Common myeloid progenitor, CD34-positive (primary cell): Measurements from ENCODE around the gene CDYL2.
"Not testable (repeated sequence)": the region's sequence is repeated elsewhere in the genome, so short reads cannot be mapped to it uniquely, and the experiment has no call there.

Source experiments
- CTCF ChIA-PET: fragments of 350-600 bp; sonication (Branson Sonifier 250); formaldehyde crosslinking; loops from one replicate; lab custom pipeline; 2021; ENCODE audit warnings: antibody characterized with exemption; lab: Charles Lee
- POLR2A ChIA-PET: fragments of 350-600 bp; sonication (Branson Sonifier 250); formaldehyde crosslinking; loops from one replicate; lab custom pipeline; 2021; ENCODE audit warnings: antibody characterized with exemption; lab: Charles Lee
- DNase-seq, 3 donors: peaks; one replicate each; pipeline versions ENCODE4 v3.0.0 to v3.0.0-alpha.2; 2013
- H3K27ac ChIP-seq, 2 experiments: 1 replicate in 1 of 2; 2 replicates in 1 of 2; pipeline ENCODE4 v1.7.0; 2013; ENCODE audit warnings: inconsistent platforms in 2 of 2, low read length in 2 of 2, mild to moderate bottlenecking in 2 of 2, low read depth in 1 of 2, moderate library complexity in 1 of 2; ENCODE audit not compliant: severe bottlenecking in 2 of 2, insufficient read depth in 1 of 2, poor library complexity in 1 of 2
- H3K27me3 ChIP-seq, 5 experiments: replicated peaks in 2 of 5; 1 replicate in 3 of 5; 2 replicates in 2 of 5; pipeline versions ENCODE4 v1.6.1 to v1.7.0; 2013; ENCODE audit warnings: low read length in 4 of 5, mild to moderate bottlenecking in 2 of 5, moderate library complexity in 2 of 5, inconsistent platforms in 1 of 5; ENCODE audit not compliant: insufficient read depth in 5 of 5, control insufficient read depth in 4 of 5
- H3K36me3 ChIP-seq, 4 experiments: 1 replicate in 2 of 4; 2 replicates in 2 of 4; pipeline versions ENCODE4 v1.6.1 to v1.7.0; 2013; ENCODE audit warnings: low read length in 3 of 4, control low read depth in 1 of 4, mild to moderate bottlenecking in 1 of 4; ENCODE audit not compliant: control insufficient read depth in 4 of 4, insufficient read depth in 4 of 4
- H3K4me1 ChIP-seq, 4 experiments: 1 replicate in 3 of 4; 2 replicates in 1 of 4; pipeline versions ENCODE4 v1.6.1 to v1.7.1; 2013; ENCODE audit warnings: low read length in 3 of 4, mild to moderate bottlenecking in 3 of 4, control low read depth in 1 of 4, inconsistent platforms in 1 of 4, moderate library complexity in 1 of 4; ENCODE audit not compliant: control insufficient read depth in 4 of 4, insufficient read depth in 4 of 4; ENCODE audit errors: control extremely low read depth in 1 of 4
- H3K4me3 ChIP-seq, 7 experiments: 1 replicate in 4 of 7; 2 replicates in 3 of 7; pipeline versions ENCODE4 v1.5.1 to v1.7.0; 2013; ENCODE audit warnings: mild to moderate bottlenecking in 7 of 7, low read length in 6 of 7, moderate library complexity in 6 of 7, inconsistent platforms in 2 of 7, low read depth in 2 of 7, control low read depth in 1 of 7; ENCODE audit not compliant: insufficient read depth in 4 of 7, control insufficient read depth in 1 of 7; ENCODE audit errors: extremely low read depth in 1 of 7
- H3K9me3 ChIP-seq, 5 experiments: 1 replicate in 4 of 5; 2 replicates in 1 of 5; pipeline versions ENCODE4 v1.6.1 to v1.7.1; 2013; ENCODE audit warnings: low read length in 4 of 5, mild to moderate bottlenecking in 2 of 5, inconsistent platforms in 1 of 5, low read depth in 1 of 5, moderate library complexity in 1 of 5; ENCODE audit not compliant: control insufficient read depth in 4 of 5, insufficient read depth in 2 of 5; ENCODE audit errors: control extremely low read depth in 1 of 5
- WGBS: methylation state at CpG from one replicate; pipeline ENCODE4 v1.1.5; 2013; ENCODE audit not compliant: insufficient coverage; 5-methylcytosine and 5-hydroxymethylcytosine counted together

CDYL2 gene

DNA sequence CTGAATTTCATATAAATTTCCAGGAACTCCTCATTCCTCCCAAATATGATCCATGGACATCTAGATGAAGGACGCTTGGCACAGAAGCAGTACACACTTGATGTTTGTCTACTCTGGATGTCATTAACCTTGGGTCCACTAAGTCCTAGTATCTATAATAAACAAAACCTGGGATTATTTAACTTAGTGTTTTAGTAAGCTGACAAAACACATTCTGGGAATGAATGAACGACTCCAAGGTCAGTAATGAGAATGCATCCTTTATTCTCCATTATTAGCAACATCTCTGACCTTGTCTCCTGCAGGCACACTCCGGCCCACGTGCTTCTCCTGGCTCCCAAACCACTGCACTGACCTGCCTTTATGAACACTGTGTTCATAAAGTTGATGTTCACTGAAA, 24.1 kb upstream of the CDYL2 start:
- CTCF ChIA-PET: interaction anchor here (1.4 to 4.2 kb wide), 2 partner anchors 20 to 301 kb away, joined by 3 to 20 read pairs; no protein-coding TSS in a partner anchor
- Histone ChIP-seq H3K9me3 (no peaks in the 10 kb centered on the region), H3K4me3 (no peak overlapping the region), H3K27me3 (peaks cover 0 to 4% (median 2%) of the 10 kb centered on the region in 5 experiments), H3K27ac (no peak overlapping the region), H3K36me3 (no peaks in the 10 kb centered on the region), H3K4me1 (peaks cover 0 to 3% (median 0%) of the 10 kb centered on the region in 4 experiments)
- 83% methylated on average over 2 of the region's 4 CpGs for WGBS
- no peak for DNase-seq
- POLR2A ChIA-PET: no interaction called here

DNA sequence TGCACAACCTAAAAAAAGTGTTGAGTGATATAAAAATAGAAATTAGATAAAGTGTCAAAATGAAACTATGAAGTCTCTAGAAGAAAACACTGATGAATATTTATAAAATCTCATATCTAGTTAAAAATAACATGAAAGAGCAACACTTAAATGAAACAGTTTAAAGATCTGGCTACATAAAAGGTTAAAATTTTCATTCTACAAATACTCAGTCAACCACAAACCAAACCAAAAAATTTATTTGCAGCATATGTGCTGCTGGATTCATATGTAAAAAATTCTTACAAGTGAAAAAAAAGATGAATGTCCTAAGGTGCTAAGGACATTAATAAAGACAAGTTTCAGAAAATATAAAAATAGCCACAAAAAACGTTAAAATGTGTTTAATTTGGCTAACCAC, 22.6 kb upstream of the CDYL2 start:
- H3K4me1 ChIP-seq: peaks cover 0 to 3% (median 0%) of the 10 kb centered on the region in 4 experiments
- no peak for DNase-seq
- H3K27ac ChIP-seq: no peak overlapping the region
- WGBS: no CpG with 5 or more reads among the region's 1 CpG
- H3K36me3 ChIP-seq: no peaks in the 10 kb centered on the region
- no peaks in the 10 kb centered on the region for H3K9me3 ChIP-seq
- peaks cover 0 to 4% (median 2%) of the 10 kb centered on the region in 5 experiments for H3K27me3 ChIP-seq
- no peak overlapping the region for H3K4me3 ChIP-seq
- ChIA-PET POLR2A (no interaction called here), CTCF (interaction anchor here (0.7 to 4.0 kb wide), 3 partner anchors 25 to 301 kb away, joined by 3 to 44 read pairs (median 4); no protein-coding TSS in a partner anchor)

DNA sequence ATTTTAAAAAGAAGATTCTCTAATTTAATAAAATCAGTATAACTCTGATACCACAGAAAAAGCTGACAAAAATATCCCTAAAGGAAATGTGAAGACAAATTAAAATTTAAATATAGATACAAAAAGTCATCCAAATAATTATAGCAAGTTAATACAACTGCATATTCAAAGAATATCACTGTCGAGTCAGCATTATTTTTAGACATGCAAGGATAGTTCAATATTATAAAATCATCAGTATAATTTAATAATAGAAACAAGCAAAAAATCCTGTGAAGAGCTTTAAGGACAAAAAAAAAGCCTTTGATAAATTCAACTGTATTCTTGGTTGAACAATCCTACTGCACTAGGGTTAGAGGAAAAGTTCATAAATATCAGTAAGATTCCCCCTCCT, 21.0 kb upstream of the CDYL2 start:
- Histone ChIP-seq H3K4me3 (no peak overlapping the region), H3K4me1 (peaks cover 0 to 3% (median 0%) of the 10 kb centered on the region in 4 experiments), H3K27ac (no peak overlapping the region), H3K27me3 (peaks cover 0 to 4% (median 0%) of the 10 kb centered on the region in 5 experiments), H3K36me3 (no peaks in the 10 kb centered on the region), H3K9me3 (no peaks in the 10 kb centered on the region)
- WGBS: no CpG with 5 or more reads among the region's 1 CpG
- DNase-seq: no peak
- ChIA-PET POLR2A (no interaction called here), CTCF (interaction anchor here (0.7 to 4.0 kb wide), 13 partner anchors 9 to 315 kb away, joined by 3 to 44 read pairs (median 4); no protein-coding TSS in a partner anchor)

GRCh38 chr16:80824623-80825364, 20.4 kb upstream of the CDYL2 start:
- H3K4me1 ChIP-seq: peaks cover 0 to 3% (median 0%) of the 10 kb centered on the region in 4 experiments
- H3K9me3 ChIP-seq: no peaks in the 10 kb centered on the region
- ChIA-PET CTCF (interaction anchor here (0.7 to 4.0 kb wide), 14 partner anchors 9 to 314 kb away, joined by 3 to 44 read pairs (median 4); no protein-coding TSS in a partner anchor), POLR2A (no interaction called here)
- no peak overlapping the region for H3K27ac ChIP-seq
- H3K27me3 ChIP-seq: no peaks in the 10 kb centered on the region
- DNase-seq: peak; percentile 66 to 86 (median 82)
- WGBS: no CpG with 5 or more reads among the region's 5 CpGs
- H3K36me3 ChIP-seq: no peaks in the 10 kb centered on the region
- no peak overlapping the region for H3K4me3 ChIP-seq

GRCh38 chr16:80819988-80820387, 15.6 kb upstream of the CDYL2 start:
- Histone ChIP-seq H3K36me3 (no peaks in the 10 kb centered on the region), H3K27me3 (no peaks in the 10 kb centered on the region), H3K4me1 (no peaks in the 10 kb centered on the region), H3K27ac (no peak overlapping the region), H3K9me3 (peaks cover 0 to 5% (median 3%) of the 10 kb centered on the region in 5 experiments), H3K4me3 (no peak overlapping the region)
- no peak for DNase-seq
- ChIA-PET POLR2A (no interaction called here), CTCF (interaction anchor here (1.4 to 1.9 kb wide), 2 partner anchors 13 to 293 kb away, joined by 7 to 14 read pairs; no protein-coding TSS in a partner anchor)
- 100% methylated on average over 1 of the region's 2 CpGs for WGBS

GRCh38 chr16:80816356-80816755, 12.0 kb upstream of the CDYL2 start:
- POLR2A ChIA-PET: no interaction called here

GRCh38 chr16:80815278-80815677, 10.9 kb upstream of the CDYL2 start:
- H3K4me3 ChIP-seq, H3K36me3 ChIP-seq, H3K9me3 ChIP-seq, DNase-seq, POLR2A ChIA-PET, H3K27me3 ChIP-seq, H3K4me1 ChIP-seq, H3K27ac ChIP-seq: not testable (repeated sequence)
- WGBS: 100% methylated on average over 1 of the region's 2 CpGs
- CTCF ChIA-PET: interaction anchor here (1.0 to 2.5 kb wide), 3 partner anchors 8 to 10 kb away, joined by 3 to 9 read pairs (median 3); no protein-coding TSS in a partner anchor

More at GRCh38 chr16:80816356-80816755, 12.0 kb upstream of the CDYL2 start:
- WGBS: 94% methylated on average over 7 of the region's 7 CpGs
- Histone ChIP-seq H3K36me3 (no peaks in the 10 kb centered on the region), H3K27ac (no peak overlapping the region), H3K27me3 (no peaks in the 10 kb centered on the region), H3K9me3 (peaks cover 0 to 5% (median 3%) of the 10 kb centered on the region in 5 experiments), H3K4me3 (no peak overlapping the region), H3K4me1 (no peaks in the 10 kb centered on the region)
- CTCF ChIA-PET: interaction anchor here (2.5 kb wide), 1 partner anchor 9 kb away, joined by 9 read pairs; no protein-coding TSS in a partner anchor
- DNase-seq: no peak
